Transverse colon (tissue), 3 donors: Measurements from ENCODE around the gene YEATS2.

Experiments
- CTCF ChIP-seq, 5 experiments: fragments of 200-600 bp in 3 of 5; fragments of 450-650 bp in 2 of 5; sonication (generic) in 3 of 5; IDR thresholded peaks; 1 replicate in 2 of 5; 2 replicates in 3 of 5; pipeline ENCODE4 v1.5.1; 2016 to 2017; ENCODE audit warnings: antibody characterized with exemption in 5 of 5, inconsistent platforms in 3 of 5, mild to moderate bottlenecking in 2 of 5, moderate library complexity in 1 of 5
- POLR2A ChIP-seq: fragments of 450-650 bp; IDR thresholded peaks from one replicate; pipeline ENCODE4 v1.6.1; 2016; ENCODE audit warnings: antibody characterized with exemption, mild to moderate bottlenecking, moderate library complexity

- TF ChIP-seq CTCF (IDR thresholded peaks at IDR 0.05) (no peak), POLR2A (no peak)
These were observed 96.9 kb downstream of the YEATS2 start for GRCh38 chr3:183794452-183794851.
